ENCODE measurements around the gene ZBED2.
"Not testable (repeated sequence)": the region's sequence is repeated elsewhere in the genome, so short reads cannot be mapped to it uniquely, and the experiment has no call there.

ZBED2 gene

GRCh38 chr3:111595232-111595631 is at the start of gene ZBED2:
ZBED2 (minus strand) TSS chr3:111595346; CDS start chr3:111594201, 1,145 bp downstream.
- DNase-seq = no peak

- no peak for DNase-seq
These were observed 44.2 kb upstream of the ZBED2 start for GRCh38 chr3:111639316-111639715.

DNA sequence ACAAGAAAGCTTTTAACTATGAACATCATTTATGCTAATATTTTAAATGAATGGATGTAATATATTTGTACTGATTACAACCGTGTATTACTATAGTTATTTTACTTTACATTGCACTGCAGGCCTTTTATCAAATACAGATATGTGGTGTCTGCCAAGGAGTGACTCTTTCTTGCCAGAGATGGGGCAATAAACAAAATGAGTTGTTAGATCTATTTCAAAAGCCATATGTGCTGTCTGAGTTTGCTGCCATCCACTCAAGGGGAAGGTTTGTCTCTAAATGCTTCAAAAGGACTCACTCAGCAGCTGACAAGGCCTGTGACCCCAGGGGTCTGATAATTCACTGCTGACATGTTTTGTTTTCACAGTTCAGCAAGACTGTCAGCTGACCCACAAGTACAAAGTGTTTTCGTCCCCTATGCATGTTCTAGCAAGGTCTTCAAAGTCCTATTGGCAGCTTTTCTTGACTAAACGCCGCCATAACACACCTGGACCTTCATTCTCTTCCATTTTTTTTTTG is 41.3 kb upstream of the ZBED2 start:
- no peak for DNase-seq

DNA sequence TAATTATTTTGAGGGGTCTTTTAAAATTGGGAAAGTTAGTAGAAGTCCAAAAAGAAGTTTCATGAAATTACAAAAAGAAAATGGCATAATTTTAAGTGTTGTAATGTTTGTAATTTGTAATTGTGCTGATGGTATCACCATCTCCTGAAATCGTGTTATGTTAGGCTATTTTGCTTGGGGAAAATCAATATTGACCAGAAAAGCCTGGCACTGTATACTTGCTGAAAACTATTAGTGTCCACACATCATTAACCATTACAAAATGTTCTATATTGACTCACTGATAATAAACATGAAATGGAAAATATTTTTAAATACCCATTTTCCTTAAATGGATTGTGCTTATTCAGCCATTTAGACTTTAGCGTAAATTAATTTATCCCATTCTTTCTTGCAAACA is 40.3 kb upstream of the ZBED2 start:
- no peak for DNase-seq

- DNase-seq = not testable (repeated sequence)
These were observed 35.5 kb upstream of the ZBED2 start for GRCh38 chr3:111630638-111631037.

- not testable (repeated sequence) for DNase-seq
These were observed 33.9 kb upstream of the ZBED2 start for GRCh38 chr3:111629018-111629417.

- DNase-seq = no peak
These were observed 31.9 kb upstream of the ZBED2 start for GRCh38 chr3:111627092-111627491.

GRCh38 chr3:111621535-111621934 is 26.4 kb upstream of the ZBED2 start:
- peak in 1 of 2 experiments; percentile 15 for DNase-seq

DNA sequence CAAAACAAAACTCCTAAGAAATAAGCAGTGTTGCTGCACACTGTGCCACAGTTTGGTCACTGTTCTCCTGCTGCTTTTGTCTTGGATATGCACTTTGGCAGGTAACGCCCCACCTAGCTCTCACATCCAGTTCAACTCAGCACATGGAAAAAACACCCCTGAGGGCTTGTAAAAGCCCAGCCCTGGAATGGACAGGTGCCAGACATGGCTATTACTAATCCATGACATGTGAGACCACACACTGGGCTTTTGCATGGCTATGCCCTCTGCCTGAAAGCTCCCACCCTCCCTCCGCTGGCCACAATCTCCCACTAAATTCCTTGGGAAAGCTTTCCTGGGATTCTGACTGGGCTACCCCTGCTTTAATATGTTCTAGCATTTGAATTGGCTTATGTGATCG is 24.7 kb upstream of the ZBED2 start:
- no peak for DNase-seq

- no peak for DNase-seq
These were observed 23.8 kb upstream of the ZBED2 start for GRCh38 chr3:111618945-111619344.

- no peak for DNase-seq
These were observed 22.9 kb upstream of the ZBED2 start for GRCh38 chr3:111617912-111618601.

DNA sequence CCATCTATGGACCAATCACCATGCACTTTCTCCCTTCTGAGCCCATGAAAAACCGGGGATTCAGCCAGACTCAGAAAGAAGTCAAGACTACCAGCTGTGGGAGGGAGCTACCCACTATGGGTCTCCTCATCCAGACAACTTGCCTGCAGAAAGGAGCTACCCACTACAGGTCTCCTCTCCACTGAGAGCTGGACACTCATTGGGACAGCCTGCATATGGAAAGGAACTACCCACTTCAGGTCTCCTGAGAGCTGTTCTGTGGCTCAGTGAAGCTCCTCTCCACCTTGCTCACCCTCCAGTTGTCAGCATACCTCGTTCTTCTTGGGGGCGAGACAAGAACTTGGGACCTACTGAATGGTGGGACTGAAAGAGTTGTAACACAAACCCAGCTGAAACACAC is 22.3 kb upstream of the ZBED2 start:
- DNase-seq = no peak

DNA sequence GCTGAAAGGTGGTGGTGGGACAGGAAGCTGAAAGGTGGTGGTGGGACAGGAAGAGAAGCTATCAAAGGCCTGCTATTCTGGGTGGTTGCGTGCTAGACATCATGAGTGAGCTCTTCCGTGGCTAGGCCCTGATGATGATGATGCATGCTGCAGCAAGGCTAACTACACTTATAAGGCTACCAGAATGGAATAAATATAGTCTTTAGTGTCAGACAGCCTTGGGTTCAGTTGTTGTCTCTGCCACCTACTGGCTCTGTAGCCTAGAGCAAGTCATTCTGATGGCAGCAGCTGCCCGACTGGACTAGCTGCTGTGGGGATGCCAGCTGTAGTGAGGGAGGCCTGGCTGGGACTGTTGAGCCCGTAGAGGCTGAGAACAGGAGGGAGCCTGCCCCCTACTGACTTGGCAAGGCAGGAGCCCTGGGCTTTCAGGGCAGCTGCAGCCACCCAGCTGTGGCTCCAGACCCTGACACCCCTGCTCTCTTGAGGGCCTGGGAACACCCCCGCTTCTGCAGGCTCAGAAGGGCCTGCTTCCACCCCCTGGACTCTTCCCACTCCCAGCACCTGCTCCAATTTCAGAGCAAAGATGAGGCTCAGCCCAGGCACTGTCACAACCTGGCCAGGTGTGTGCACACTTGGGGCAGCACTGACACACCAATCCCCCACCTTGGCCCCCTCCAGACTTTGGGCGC is 21.4 kb upstream of the ZBED2 start:
- DNase-seq = no peak

GRCh38 chr3:111615880-111616279 is 20.7 kb upstream of the ZBED2 start:
- DNase-seq = no peak

- no peak for DNase-seq
These were observed 18.1 kb upstream of the ZBED2 start for GRCh38 chr3:111613294-111613693.

DNA sequence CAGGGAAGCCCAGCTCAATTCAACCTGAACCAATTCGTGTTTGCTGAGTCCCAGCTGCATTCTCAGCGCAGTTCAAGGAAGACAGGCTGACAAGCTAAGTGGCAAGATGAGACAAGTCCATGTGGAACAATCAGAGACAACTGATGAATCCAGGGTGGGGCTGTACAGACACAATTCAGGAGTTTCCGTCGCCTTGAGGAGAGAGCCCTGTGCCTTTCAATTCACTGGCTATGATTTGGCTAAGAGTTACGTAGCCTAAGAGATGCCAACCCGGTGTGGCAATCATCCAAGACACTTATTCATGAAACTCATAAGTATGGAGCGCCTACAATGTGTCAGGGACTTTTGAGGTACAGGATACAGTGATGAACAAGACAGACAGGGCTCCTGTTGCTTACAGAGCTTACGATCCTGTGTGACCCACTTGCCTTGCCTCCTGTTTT is 15.5 kb upstream of the ZBED2 start:
- no peak for DNase-seq

DNA sequence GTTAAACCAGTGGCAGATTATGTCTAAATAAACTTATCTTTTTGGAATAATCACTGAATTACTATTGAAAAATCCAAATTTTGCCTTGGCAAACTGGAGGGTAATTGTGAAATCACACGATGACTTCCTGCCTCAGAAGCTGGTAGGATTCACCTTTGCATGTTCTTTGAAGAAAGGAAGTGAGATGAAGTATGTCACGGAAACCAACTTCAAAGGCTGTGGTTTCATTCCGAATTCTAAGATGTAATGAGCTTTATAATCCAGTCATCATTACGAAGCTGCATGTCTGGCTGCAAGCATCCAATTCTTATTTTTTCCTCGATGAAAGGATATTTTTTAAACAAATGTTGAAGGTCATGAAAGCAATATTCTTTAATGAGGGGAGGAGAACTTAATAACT is 15.0 kb upstream of the ZBED2 start:
- DNase-seq = no peak

DNA sequence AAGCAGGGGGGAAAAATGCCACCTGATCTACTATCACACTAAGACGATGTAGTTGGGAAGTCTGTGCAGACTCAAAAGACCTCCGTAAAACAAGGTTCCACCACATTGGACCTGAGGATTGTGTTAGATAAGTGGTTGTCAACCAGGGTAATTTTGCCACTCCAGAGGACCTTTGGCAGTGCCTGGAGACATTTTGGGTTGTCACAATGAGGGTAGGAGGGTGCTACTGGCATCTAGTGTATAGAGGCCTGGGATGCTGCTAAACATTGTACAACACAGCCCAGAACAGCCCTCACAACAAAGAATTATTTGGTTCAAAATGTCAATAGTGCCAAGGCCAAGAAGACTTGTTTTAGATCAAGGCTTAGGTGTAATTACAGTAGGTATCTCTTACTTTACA is 14.6 kb upstream of the ZBED2 start:
- DNase-seq = no peak

GRCh38 chr3:111608383-111608782 is 13.2 kb upstream of the ZBED2 start:
- DNase-seq = no peak

DNA sequence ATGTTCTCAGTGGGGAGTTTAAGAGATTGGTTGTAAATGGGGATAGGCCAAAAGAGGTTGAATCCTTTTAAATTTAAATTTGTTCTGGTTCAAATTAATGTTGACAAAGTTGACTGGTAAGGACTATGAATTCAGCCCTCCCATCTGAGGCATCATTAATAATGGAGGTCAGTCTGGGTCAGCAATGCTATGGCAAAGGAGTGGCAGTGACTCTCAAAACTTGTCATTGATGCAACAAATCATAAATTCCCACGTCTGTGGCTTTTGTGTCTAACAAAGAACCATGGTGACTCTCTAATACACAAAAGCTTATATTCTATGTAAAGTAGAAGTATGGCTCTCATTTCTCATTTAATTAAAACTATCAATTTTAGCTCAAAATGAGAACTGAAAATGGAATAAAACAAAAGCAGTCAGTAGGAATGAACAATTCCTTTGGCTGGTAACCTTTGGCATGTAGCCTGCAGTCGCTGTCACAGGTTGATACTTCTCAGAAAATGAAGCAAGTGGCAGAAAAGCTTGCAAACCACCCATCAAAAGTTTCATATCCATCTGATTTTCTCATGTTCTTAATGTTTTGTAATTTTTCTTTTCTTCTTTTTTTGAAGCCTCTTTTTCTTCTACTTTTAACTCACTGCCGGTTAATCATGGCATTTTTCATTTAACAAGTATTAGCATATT is 12.2 kb upstream of the ZBED2 start:
- no peak for DNase-seq

GRCh38 chr3:111605493-111605892 is 10.3 kb upstream of the ZBED2 start:
- DNase-seq = no peak

DNA sequence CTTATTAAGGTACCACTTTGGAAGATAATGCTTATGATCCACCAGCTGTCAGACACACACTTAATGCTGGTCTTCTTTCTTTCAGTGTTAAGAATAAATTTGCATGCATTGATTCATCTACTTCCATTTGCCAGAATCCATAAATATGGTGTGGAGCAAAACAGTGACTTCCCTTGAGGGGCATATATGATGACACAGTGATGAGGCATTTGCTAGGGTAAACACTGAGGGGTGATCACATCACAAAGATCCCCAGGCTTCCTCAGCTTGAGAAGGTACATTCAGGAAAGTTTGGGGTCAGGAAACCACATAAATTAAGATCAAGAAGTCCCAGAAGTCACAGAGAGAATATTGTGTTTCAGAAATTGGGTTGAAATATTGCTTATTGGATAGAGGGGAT is 9.9 kb upstream of the ZBED2 start:
- no peak for DNase-seq

DNA sequence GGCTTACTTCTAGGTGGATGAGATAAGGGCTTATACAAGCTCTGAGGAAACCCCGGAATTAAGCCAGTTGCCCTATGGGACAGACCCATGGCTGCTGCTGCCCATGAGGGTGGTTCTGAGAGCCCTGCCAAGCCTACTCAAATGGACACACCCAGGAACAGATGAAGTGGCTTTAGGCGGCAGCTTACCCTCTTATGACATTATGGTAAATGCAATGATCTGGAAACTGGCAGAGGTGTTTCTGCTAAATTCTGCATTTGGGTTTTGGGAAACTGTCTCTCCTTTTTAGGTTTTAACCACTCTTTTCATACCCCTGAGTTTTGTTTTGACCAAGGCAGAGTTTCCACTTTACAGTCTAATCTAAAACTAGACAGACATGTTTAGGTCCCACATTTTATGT is 9.0 kb upstream of the ZBED2 start:
- DNase-seq = no peak

DNA sequence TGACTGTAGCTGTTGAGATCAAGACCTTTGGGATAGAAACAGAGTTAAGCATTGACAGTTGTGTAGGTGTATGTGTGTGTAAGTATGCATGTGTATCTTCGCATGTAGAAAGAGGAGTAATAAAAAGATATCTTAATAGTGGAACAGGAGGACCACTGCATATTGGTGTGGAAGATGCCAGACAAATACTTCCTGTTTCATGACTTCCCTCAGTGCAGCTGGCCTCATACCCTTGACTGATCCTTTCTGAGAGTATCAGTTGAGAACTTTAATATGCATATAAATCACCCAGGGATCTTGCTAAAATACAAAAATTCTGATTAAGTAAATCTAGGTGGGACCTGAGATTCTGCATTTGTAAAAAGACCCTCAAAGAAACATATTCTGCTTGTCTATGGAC is 8.5 kb upstream of the ZBED2 start:
- DNase-seq = no peak
